ENCODE results near the gene ANKRD7.

Gene ANKRD7

DNA sequence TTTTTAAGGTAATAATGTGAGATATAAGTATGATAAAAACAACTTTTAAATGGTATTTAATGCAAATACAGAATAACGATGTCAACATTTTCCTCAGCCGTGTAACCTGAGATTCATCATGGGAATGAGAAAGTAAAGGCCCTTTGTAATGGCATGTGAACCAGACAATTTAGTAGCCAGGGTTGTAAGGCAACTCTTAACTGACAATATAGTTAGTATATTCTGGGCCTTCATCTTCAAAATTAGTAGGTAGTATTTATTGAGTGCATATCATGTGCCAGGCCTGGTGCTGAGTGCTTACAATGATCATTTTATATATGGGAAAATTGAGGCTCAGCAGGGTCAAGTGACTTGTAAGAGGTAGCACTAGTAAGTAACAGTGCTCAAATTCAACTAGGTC, 29.9 kb upstream of the ANKRD7 start:
- H3K4me3 ChIP-seq (ENCODE audit: low read length, poor library complexity, severe bottlenecking): no peak overlapping the region
- peaks cover 11% of the 10 kb centered on the region for H4K20me1 ChIP-seq (ENCODE audit: insufficient read depth, low read length, poor library complexity, severe bottlenecking)
- H3K9me3 ChIP-seq (ENCODE audit: insufficient read depth, low read depth, low read length): no peaks in the 10 kb centered on the region
- H3K79me2 ChIP-seq (ENCODE audit: insufficient read depth, low read length): peaks cover 7% of the 10 kb centered on the region; the same call in 1 of the 2 replicates
- peaks cover 15% of the 10 kb centered on the region; the same call in 1 of the 2 replicates for H3K36me3 ChIP-seq (ENCODE audit: insufficient read depth, low read length)
- TF ChIP-seq EZH2phosphoT487 (IDR thresholded peaks at IDR 0.05; ENCODE audit: borderline replicate concordance): no peak
- TF ChIP-seq, protein P1, sequence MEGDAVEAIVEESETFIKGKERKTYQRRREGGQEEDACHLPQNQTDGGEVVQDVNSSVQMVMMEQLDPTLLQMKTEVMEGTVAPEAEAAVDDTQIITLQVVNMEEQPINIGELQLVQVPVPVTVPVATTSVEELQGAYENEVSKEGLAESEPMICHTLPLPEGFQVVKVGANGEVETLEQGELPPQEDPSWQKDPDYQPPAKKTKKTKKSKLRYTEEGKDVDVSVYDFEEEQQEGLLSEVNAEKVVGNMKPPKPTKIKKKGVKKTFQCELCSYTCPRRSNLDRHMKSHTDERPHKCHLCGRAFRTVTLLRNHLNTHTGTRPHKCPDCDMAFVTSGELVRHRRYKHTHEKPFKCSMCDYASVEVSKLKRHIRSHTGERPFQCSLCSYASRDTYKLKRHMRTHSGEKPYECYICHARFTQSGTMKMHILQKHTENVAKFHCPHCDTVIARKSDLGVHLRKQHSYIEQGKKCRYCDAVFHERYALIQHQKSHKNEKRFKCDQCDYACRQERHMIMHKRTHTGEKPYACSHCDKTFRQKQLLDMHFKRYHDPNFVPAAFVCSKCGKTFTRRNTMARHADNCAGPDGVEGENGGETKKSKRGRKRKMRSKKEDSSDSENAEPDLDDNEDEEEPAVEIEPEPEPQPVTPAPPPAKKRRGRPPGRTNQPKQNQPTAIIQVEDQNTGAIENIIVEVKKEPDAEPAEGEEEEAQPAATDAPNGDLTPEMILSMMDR (conservative IDR thresholded peaks at IDR 0.05; ENCODE audit: low read length): no peak
- H3K27me3 ChIP-seq (ENCODE audit: insufficient read depth, low read length, poor library complexity, severe bottlenecking): no peaks in the 10 kb centered on the region
- H3K9me2 ChIP-seq (replicated peaks; ENCODE audit: low read depth, low read length): no peaks in the 10 kb centered on the region
- H2AFZ ChIP-seq (ENCODE audit: low read length): no peak overlapping the region
- peaks cover 9% of the 10 kb centered on the region for H3K4me1 ChIP-seq (ENCODE audit: insufficient read depth, low read length, poor library complexity, severe bottlenecking)
- no peak overlapping the region for H3K9ac ChIP-seq (ENCODE audit: low read depth, low read length, poor library complexity, severe bottlenecking)
- peaks cover 3% of the 10 kb centered on the region; the same call in 1 of the 2 replicates for H3F3A ChIP-seq (ENCODE audit: low read depth)
- H3K4me2 ChIP-seq (ENCODE audit: low read depth, low read length, poor library complexity, severe bottlenecking): no peak overlapping the region

DNA sequence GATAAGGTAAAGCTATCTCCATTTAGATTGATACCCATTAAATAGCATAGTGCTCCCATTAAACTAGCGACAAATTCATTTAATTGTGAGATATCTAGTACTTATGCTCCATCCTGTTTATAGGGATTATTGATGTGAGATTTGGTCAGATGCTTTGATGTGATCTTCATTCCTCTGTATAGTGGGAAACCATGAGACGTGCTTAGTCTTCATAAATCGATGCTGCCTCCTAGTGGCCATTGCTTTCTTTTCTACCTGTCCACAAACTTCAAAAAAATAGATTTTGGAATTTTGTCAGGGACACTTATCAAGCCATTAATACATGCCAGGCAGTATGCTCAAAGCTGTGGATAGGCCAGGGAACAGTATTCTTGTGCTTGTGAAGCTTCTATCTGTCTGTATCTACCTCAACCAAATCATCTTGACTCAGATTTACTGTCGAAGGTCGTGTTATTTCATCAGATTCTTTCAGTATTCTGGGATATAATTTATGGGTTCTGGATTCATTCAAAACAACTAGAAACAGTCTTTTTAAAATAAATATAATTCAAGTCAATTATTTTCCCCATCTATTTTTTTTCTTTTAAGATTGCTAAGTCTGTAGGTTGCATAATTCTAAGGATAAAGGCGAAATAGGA, 28.5 kb upstream of the ANKRD7 start:
- H3K4me2 ChIP-seq (ENCODE audit: low read depth, low read length, poor library complexity, severe bottlenecking): no peak overlapping the region
- peaks cover 4% of the 10 kb centered on the region; the same call in 1 of the 2 replicates for H3K79me2 ChIP-seq (ENCODE audit: insufficient read depth, low read length)
- H3F3A ChIP-seq (ENCODE audit: low read depth): peaks cover 3% of the 10 kb centered on the region; the same call in 1 of the 2 replicates
- no peak overlapping the region for H2AFZ ChIP-seq (ENCODE audit: low read length)
- no peak for TF ChIP-seq EZH2phosphoT487 (IDR thresholded peaks at IDR 0.05; ENCODE audit: borderline replicate concordance)
- TF ChIP-seq, protein P1 (conservative IDR thresholded peaks at IDR 0.05; ENCODE audit: low read length): peak; percentile 91
- peaks cover 3% of the 10 kb centered on the region for H3K4me1 ChIP-seq (ENCODE audit: insufficient read depth, low read length, poor library complexity, severe bottlenecking)
- peaks cover 15% of the 10 kb centered on the region; the same call in 1 of the 2 replicates for H3K36me3 ChIP-seq (ENCODE audit: insufficient read depth, low read length)
- H3K9me2 ChIP-seq (replicated peaks; ENCODE audit: low read depth, low read length): no peaks in the 10 kb centered on the region
- H3K4me3 ChIP-seq (ENCODE audit: low read length, poor library complexity, severe bottlenecking): no peak overlapping the region
- H3K9ac ChIP-seq (ENCODE audit: low read depth, low read length, poor library complexity, severe bottlenecking): no peak overlapping the region
- H4K20me1 ChIP-seq (ENCODE audit: insufficient read depth, low read length, poor library complexity, severe bottlenecking): peaks cover 4% of the 10 kb centered on the region
- H3K9me3 ChIP-seq (ENCODE audit: insufficient read depth, low read depth, low read length): no peaks in the 10 kb centered on the region
- no peaks in the 10 kb centered on the region for H3K27me3 ChIP-seq (ENCODE audit: insufficient read depth, low read length, poor library complexity, severe bottlenecking)

DNA sequence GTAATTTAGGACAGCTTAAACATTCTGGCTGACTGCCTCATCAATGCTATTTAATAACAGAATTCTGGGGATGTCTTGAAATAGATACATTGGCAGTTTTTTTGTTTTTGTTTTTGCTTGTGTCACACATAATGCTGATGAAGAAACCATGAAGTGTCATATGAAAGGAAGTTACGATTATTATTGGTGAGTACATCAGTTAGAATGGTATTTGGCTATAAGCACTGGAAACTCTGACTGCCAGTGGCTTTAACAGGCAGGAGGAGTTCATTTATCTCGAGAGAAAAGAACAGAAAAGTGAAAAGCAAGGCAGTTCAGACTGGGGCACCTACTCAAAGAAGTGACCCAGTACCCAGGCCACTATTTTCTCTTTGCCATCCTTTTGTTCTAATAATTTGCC, 22.4 kb upstream of the ANKRD7 start:
- H3K4me1 ChIP-seq (ENCODE audit: insufficient read depth, low read length, poor library complexity, severe bottlenecking): no peaks in the 10 kb centered on the region
- H3K9me3 ChIP-seq (ENCODE audit: insufficient read depth, low read depth, low read length): no peaks in the 10 kb centered on the region
- TF ChIP-seq, protein P1 (conservative IDR thresholded peaks at IDR 0.05; ENCODE audit: low read length): no peak
- TF ChIP-seq EZH2phosphoT487 (IDR thresholded peaks at IDR 0.05; ENCODE audit: borderline replicate concordance): no peak
- H4K20me1 ChIP-seq (ENCODE audit: insufficient read depth, low read length, poor library complexity, severe bottlenecking): no peaks in the 10 kb centered on the region
- no peak overlapping the region for H3K4me2 ChIP-seq (ENCODE audit: low read depth, low read length, poor library complexity, severe bottlenecking)
- H3K36me3 ChIP-seq (ENCODE audit: insufficient read depth, low read length): no peaks in the 10 kb centered on the region
- no peaks in the 10 kb centered on the region for H3F3A ChIP-seq (ENCODE audit: low read depth)
- no peaks in the 10 kb centered on the region for H3K27me3 ChIP-seq (ENCODE audit: insufficient read depth, low read length, poor library complexity, severe bottlenecking)
- H3K9ac ChIP-seq (ENCODE audit: low read depth, low read length, poor library complexity, severe bottlenecking): no peak overlapping the region
- no peak overlapping the region for H2AFZ ChIP-seq (ENCODE audit: low read length)
- no peaks in the 10 kb centered on the region for H3K79me2 ChIP-seq (ENCODE audit: insufficient read depth, low read length)
- no peak overlapping the region for H3K4me3 ChIP-seq (ENCODE audit: low read length, poor library complexity, severe bottlenecking)
- no peaks in the 10 kb centered on the region for H3K9me2 ChIP-seq (replicated peaks; ENCODE audit: low read depth, low read length)

Measured in Loucy (cell line).